Measurements from ENCODE around the gene UBR1. TPM values are rescaled to one million over a fixed set of nuclear protein-coding genes. Genes with fewer than 3 reads are reported as not detected.
"Not testable (repeated sequence)": the region's sequence is repeated elsewhere in the genome, so short reads cannot be mapped to it uniquely, and the experiment has no call there.

Gene UBR1
- total RNA-seq, 1 experiment from 2014 or later, result 23.2 TPM

DNA sequence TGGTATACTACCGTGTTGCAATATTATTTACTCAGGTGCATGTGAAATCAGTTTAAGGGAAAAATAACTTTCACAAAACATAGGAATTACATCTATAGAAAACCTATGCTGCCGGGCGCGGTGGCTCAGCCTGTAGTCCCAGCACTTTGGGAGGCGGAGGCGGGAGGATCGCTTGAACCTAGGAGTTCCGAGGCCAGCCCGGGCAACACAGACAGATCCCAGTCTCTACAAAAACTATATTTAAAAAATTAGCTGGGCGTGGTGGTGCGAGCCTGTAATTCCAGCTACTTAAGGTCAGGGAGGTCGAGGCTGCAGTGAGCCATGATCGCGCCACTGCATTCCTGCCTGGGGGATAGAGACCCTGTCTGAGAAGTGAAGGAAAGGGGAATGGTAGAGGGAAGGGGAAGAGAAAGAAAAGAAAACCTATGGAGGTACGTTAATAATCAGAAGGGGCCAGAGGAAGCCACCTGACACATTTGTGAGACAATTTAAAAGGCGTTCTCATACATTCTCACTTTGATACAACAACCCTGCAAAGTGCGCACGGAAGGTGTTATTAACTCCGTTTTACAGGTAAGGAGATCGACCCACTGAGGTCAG lies 27.1 kb upstream of the UBR1 start:
- BruUV-seq (replicated peaks), result no TSS peak
- ATAC-seq, result peak; percentile 47
- in situ Hi-C loops (cut with HindIII; ENCODE audit: low pct_unique_long_range_greater_than_20kb, low sequenced_read_pairs) (no loop called here), intact Hi-C loops (cut with micrococcal nuclease; ENCODE audit: unreplicated experiment) (no loop called here)
- H3K9me3 ChIP-seq (ENCODE audit: control insufficient read depth, insufficient read depth, low read depth, low read length), result no peaks in the 10 kb centered on the region
- ChIA-PET POLR2A (no interaction called here), CTCF (no interaction called here)
- peak overlapping the region; percentile 86 for H3K27ac ChIP-seq (ENCODE audit: low read length)
- peak overlapping the region; percentile 70 to 83 for H3K4me3 ChIP-seq (ENCODE audit: low read depth in 2 of 2, low read length in 2 of 2)
- DNase-seq (ENCODE audit: low read depth, low spot score), result no peak
- no peaks in the 10 kb centered on the region for H3K27me3 ChIP-seq (ENCODE audit: control insufficient read depth, insufficient read depth, low read length)
- peaks cover 4% of the 10 kb centered on the region; the same call in 1 of the 2 replicates for H3K36me3 ChIP-seq (ENCODE audit: control insufficient read depth, insufficient read depth, low read length)
- TF ChIP-seq REST (IDR thresholded peaks at IDR 0.05; ENCODE audit: insufficient read depth in 1 of 2, low read depth in 2 of 2, low read length in 1 of 2) (no peak), SIN3A (IDR thresholded peaks at IDR 0.05; ENCODE audit: borderline replicate concordance, insufficient read depth, low read depth, low read length) (no peak), TCF7L2 (IDR thresholded peaks at IDR 0.05; ENCODE audit: low read depth, low read length) (no peak), CTCF (IDR thresholded peaks at IDR 0.05) (no peak), POLR2AphosphoS5 (IDR thresholded peaks at IDR 0.05; ENCODE audit: low read depth, low read length) (no peak)
- H3K4me1 ChIP-seq (ENCODE audit: control insufficient read depth, insufficient read depth, low read length), result peaks cover 11% of the 10 kb centered on the region

DNA sequence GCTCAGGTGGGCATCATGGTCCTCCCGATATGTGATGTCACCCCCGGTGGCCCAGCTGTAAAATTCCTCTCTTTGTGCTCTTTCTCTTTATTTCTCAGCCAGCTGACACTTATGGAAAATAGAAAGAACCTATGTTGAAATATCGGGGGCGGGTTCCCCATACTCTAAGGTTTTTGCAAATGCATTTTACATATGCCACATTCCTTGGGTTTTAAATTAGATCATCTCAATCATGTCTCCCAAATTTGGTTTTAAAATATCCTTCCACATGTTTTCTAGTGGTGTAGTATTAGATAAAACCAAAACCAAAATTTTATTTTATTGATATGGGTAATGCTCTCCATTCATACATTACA lies 23.1 kb upstream of the UBR1 start:
- in situ Hi-C loops (cut with HindIII; ENCODE audit: low pct_unique_long_range_greater_than_20kb, low sequenced_read_pairs), result no loop called here
- BruUV-seq (replicated peaks), result no TSS peak
- Histone ChIP-seq H3K36me3 (ENCODE audit: control insufficient read depth, insufficient read depth, low read length) (no peaks in the 10 kb centered on the region), H3K9me3 (ENCODE audit: control insufficient read depth, insufficient read depth, low read depth, low read length) (no peaks in the 10 kb centered on the region), H3K4me1 (ENCODE audit: control insufficient read depth, insufficient read depth, low read length) (no peaks in the 10 kb centered on the region; the same call in 1 of the 2 replicates), H3K27ac (ENCODE audit: low read length) (no peak overlapping the region), H3K4me3 (ENCODE audit: low read depth in 2 of 2, low read length in 2 of 2) (no peak overlapping the region), H3K27me3 (ENCODE audit: control insufficient read depth, insufficient read depth, low read length) (no peaks in the 10 kb centered on the region)
- ATAC-seq, result no peak
- ChIA-PET CTCF (no interaction called here), POLR2A (no interaction called here)
- no peak for DNase-seq (ENCODE audit: low read depth, low spot score)
- intact Hi-C loops (cut with micrococcal nuclease; ENCODE audit: unreplicated experiment), result no loop called here
- TF ChIP-seq SIN3A (IDR thresholded peaks at IDR 0.05; ENCODE audit: borderline replicate concordance, insufficient read depth, low read depth, low read length) (no peak), REST (IDR thresholded peaks at IDR 0.05; ENCODE audit: insufficient read depth in 1 of 2, low read depth in 2 of 2, low read length in 1 of 2) (no peak), POLR2AphosphoS5 (IDR thresholded peaks at IDR 0.05; ENCODE audit: low read depth, low read length) (no peak), TCF7L2 (IDR thresholded peaks at IDR 0.05; ENCODE audit: low read depth, low read length) (no peak), CTCF (IDR thresholded peaks at IDR 0.05) (no peak)

DNA sequence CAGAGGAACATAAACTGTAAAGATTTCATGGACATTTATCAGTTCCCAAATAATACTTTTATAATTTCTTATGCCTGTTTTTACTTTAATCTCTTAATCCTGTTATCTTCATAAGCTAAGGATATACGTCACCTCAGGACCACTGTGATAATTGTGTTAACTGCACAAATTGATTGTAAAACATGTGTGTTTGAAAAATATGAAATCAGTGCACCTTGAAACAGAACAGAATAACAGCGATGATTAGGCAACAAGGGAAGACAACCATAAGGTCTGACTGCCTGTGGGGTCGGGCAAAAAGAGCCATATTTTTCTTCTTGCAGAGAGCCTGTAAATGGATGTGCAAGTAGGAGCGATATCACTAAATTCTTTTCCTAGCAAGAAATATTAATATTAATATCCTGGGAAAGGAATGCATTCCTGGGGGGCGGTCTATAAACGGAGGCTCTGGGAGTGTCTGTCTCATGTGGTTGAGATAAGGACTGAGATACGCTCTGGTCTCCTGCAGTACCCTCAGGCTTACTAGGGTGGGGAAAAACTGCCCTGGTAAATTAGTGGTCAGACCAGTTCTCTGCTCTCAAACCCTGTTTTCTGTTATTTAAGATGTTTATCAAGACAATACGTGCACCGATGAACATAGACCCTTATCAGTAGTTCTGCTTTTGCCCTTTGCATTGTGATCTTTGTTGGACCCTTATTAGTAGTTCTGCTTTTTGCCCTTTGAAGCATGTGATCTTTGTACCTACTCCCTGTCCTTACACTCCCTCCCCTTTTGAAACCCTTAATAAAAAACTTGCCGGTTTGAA lies 22.5 kb upstream of the UBR1 start:
- H3K27me3 ChIP-seq (ENCODE audit: control insufficient read depth, insufficient read depth, low read length); CTCF ChIA-PET; intact Hi-C loops (cut with micrococcal nuclease; ENCODE audit: unreplicated experiment); DNase-seq (ENCODE audit: low read depth, low spot score); BruUV-seq (replicated peaks); H3K36me3 ChIP-seq (ENCODE audit: control insufficient read depth, insufficient read depth, low read length); ATAC-seq; H3K4me1 ChIP-seq (ENCODE audit: control insufficient read depth, insufficient read depth, low read length); in situ Hi-C loops (cut with HindIII; ENCODE audit: low pct_unique_long_range_greater_than_20kb, low sequenced_read_pairs); POLR2A ChIA-PET; H3K9me3 ChIP-seq (ENCODE audit: control insufficient read depth, insufficient read depth, low read depth, low read length); H3K4me3 ChIP-seq (ENCODE audit: low read depth in 2 of 2, low read length in 2 of 2); H3K27ac ChIP-seq (ENCODE audit: low read length): not testable (repeated sequence)
